CD4-positive, alpha-beta T cell (primary cell): Measurements from ENCODE around the gene ISG20. TPM values are rescaled to one million over a fixed set of nuclear protein-coding genes. Genes with fewer than 3 reads are reported as not detected.
A peak's percentile ranks its signal among the peaks of the same experiment; 100 is the strongest.

Source experiments
- ATAC-seq: fragments of 200-7000 bp; cut with Tn5 transposase; one replicate; pipeline ENCODE4 v1.10.0; 2022; ENCODE audit warnings: mild to moderate bottlenecking; ENCODE audit not compliant: poor library complexity
- CTCF ChIA-PET: fragments of 350-600 bp; sonication (Branson Sonifier 250); formaldehyde crosslinking; loops from one replicate; lab custom pipeline; 2021; ENCODE audit warnings: antibody characterized with exemption, inconsistent platforms; lab: Charles Lee
- POLR2A ChIA-PET: fragments of 350-600 bp; sonication (Branson Sonifier 250); formaldehyde crosslinking; loops from one replicate; lab custom pipeline; 2021; ENCODE audit warnings: antibody characterized with exemption, inconsistent platforms; lab: Charles Lee
- DNase-seq, 14 experiments: peaks; one replicate each; pipeline ENCODE4 v3.0.0-alpha.2; 2013 to 2020; ENCODE audit warnings: mixed read lengths in 2 of 14
- H3K27ac ChIP-seq, 2 donors: one replicate each; pipeline versions ENCODE4 v1.5.1 to v1.7.0; 2013; ENCODE audit warnings: low read length in 2 of 2, low read depth in 1 of 2, mild to moderate bottlenecking in 1 of 2
- H3K27me3 ChIP-seq, 2 experiments: 1 replicate in 1 of 2; 2 replicates in 1 of 2; pipeline versions ENCODE4 v1.6.1 to v1.7.0; 2013; ENCODE audit warnings: low read length in 2 of 2, control low read depth in 1 of 2, mild to moderate bottlenecking in 1 of 2, moderate library complexity in 1 of 2; ENCODE audit not compliant: insufficient read depth in 2 of 2, control insufficient read depth in 1 of 2
- H3K36me3 ChIP-seq: one replicate; pipeline ENCODE4 v1.6.1; 2013; ENCODE audit warnings: low read length, control low read depth; ENCODE audit not compliant: insufficient read depth
- H3K4me1 ChIP-seq: one replicate; pipeline ENCODE4 v1.6.1; 2013; ENCODE audit warnings: low read length, control low read depth; ENCODE audit not compliant: insufficient read depth
- H3K4me3 ChIP-seq: one replicate; pipeline ENCODE4 v1.5.1; 2013; ENCODE audit warnings: mild to moderate bottlenecking, low read length, moderate library complexity
- H3K9me3 ChIP-seq, 2 experiments: 1 replicate in 1 of 2; 2 replicates in 1 of 2; pipeline versions ENCODE4 v1.6.1 to v1.7.0; 2013; ENCODE audit warnings: low read length in 2 of 2, mild to moderate bottlenecking in 2 of 2, control low read depth in 1 of 2, moderate library complexity in 1 of 2; ENCODE audit not compliant: control insufficient read depth in 1 of 2, insufficient read depth in 1 of 2
- H3K27ac Mint-ChIP-seq: one replicate; pipeline ENCODE4 v1.8.0; 2020; ENCODE audit warnings: mixed read lengths
- H3K27me3 Mint-ChIP-seq: one replicate; pipeline ENCODE4 v1.8.0; 2021; ENCODE audit warnings: mixed read lengths
- H3K36me3 Mint-ChIP-seq: one replicate; pipeline ENCODE4 v1.8.0; 2021; ENCODE audit warnings: low read depth, mixed read lengths
- H3K4me1 Mint-ChIP-seq: one replicate; pipeline ENCODE4 v1.8.0; 2021; ENCODE audit warnings: low read depth, mixed read lengths
- H3K4me3 Mint-ChIP-seq: one replicate; pipeline ENCODE4 v1.8.0; 2020; ENCODE audit warnings: mild to moderate bottlenecking, mixed read lengths
- H3K9me3 Mint-ChIP-seq: one replicate; pipeline ENCODE4 v1.8.0; 2020; ENCODE audit warnings: mixed read lengths
- intact Hi-C, 2 experiments: fragments of 100-400 bp; cut with DNase I in 1 of 2; cut with micrococcal nuclease in 1 of 2; formaldehyde crosslinking; loops; one replicate each; pipeline versions ENCODE4 v1.15.1 to v1.9.0; 2023 to 2025; cut with DNase I, micrococcal nuclease
- total RNA-seq, 174 experiments: library from RNA in 2 of 174; stranded (reverse) in 2 of 174; gene quantifications; one replicate each; pipeline ENCODE4 v1.2.3 and lab custom pipeline; 2021 to 2026
- TF ChIP-seq, protein P1 (sequence below): fragments of 200-600 bp; IDR thresholded peaks from one replicate; pipeline ENCODE4 v1.8.0; 2022; ENCODE audit warnings: antibody characterized with exemption, mild to moderate bottlenecking

ISG20 gene
- total RNA-seq, 2 experiments from 2014 or later, result 152 to 157 TPM

GRCh38 chr15:88650556-88650955, 11.7 kb downstream of the ISG20 start:
- Histone ChIP-seq H3K4me3 (no peak overlapping the region), H3K4me1 (peaks cover 97% of the 10 kb centered on the region), H3K27ac (peak overlapping the region; percentile 67 to 70), H3K36me3 (peaks cover 73% of the 10 kb centered on the region), H3K9me3 (no peaks in the 10 kb centered on the region), H3K27me3 (no peaks in the 10 kb centered on the region)
- no peaks in the 10 kb centered on the region for H3K27me3 Mint-ChIP-seq
- no peaks in the 10 kb centered on the region for H3K9me3 Mint-ChIP-seq
- peaks cover 84% of the 10 kb centered on the region for H3K4me1 Mint-ChIP-seq
- H3K4me3 Mint-ChIP-seq, result peak overlapping the region; percentile 40
- TF ChIP-seq, protein P1, sequence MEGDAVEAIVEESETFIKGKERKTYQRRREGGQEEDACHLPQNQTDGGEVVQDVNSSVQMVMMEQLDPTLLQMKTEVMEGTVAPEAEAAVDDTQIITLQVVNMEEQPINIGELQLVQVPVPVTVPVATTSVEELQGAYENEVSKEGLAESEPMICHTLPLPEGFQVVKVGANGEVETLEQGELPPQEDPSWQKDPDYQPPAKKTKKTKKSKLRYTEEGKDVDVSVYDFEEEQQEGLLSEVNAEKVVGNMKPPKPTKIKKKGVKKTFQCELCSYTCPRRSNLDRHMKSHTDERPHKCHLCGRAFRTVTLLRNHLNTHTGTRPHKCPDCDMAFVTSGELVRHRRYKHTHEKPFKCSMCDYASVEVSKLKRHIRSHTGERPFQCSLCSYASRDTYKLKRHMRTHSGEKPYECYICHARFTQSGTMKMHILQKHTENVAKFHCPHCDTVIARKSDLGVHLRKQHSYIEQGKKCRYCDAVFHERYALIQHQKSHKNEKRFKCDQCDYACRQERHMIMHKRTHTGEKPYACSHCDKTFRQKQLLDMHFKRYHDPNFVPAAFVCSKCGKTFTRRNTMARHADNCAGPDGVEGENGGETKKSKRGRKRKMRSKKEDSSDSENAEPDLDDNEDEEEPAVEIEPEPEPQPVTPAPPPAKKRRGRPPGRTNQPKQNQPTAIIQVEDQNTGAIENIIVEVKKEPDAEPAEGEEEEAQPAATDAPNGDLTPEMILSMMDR, result no peak
- peaks cover 74% of the 10 kb centered on the region for H3K36me3 Mint-ChIP-seq
- ChIA-PET POLR2A (interaction anchor here (0.5 to 5.7 kb wide), 4 partner anchors 15 to 254 kb away, joined by 3 to 35 read pairs (median 4); no protein-coding TSS in a partner anchor), CTCF (no interaction called here)
- H3K27ac Mint-ChIP-seq, result peak overlapping the region; percentile 95
- no peak for ATAC-seq
- intact Hi-C loops, result no loop called here
- peak in 1 of 14 experiments; percentile 11 for DNase-seq

- Mint-ChIP-seq H3K36me3 (peaks cover 72% of the 10 kb centered on the region), H3K9me3 (no peaks in the 10 kb centered on the region)
Observed at GRCh38 chr15:88651136-88651732, 12.4 kb downstream of the ISG20 start.

DNA sequence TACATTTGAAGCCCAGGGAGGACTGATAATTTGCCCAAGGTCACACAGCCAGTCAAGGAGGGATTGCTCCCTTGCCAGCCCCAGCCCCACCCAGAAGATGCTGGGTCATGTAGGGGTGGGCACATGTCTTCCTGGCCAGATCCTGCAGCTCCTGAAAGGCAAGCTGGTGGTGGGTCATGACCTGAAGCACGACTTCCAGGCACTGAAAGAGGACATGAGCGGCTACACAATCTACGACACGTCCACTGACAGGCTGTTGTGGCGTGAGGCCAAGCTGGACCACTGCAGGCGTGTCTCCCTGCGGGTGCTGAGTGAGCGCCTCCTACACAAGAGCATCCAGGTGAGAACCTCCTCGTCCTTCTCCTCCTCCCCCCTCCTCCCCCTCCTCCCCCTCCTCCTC, 13.2 kb downstream of the ISG20 start:
- intact Hi-C loops, result no loop called here
- ChIA-PET CTCF (no interaction called here), POLR2A (interaction anchor here (6.4 kb wide), 1 partner anchor 26 kb away, joined by 83 read pairs; no protein-coding TSS in a partner anchor)
- Mint-ChIP-seq H3K27me3 (no peaks in the 10 kb centered on the region), H3K36me3 (peaks cover 64% of the 10 kb centered on the region), H3K9me3 (no peaks in the 10 kb centered on the region), H3K4me3 (peak overlapping the region; percentile 40), H3K4me1 (peaks cover 84% of the 10 kb centered on the region), H3K27ac (peak overlapping the region; percentile 95)
- H3K9me3 ChIP-seq, result no peaks in the 10 kb centered on the region
- DNase-seq (peak in 1 of 14 experiments; percentile 28), ATAC-seq (no peak)
- TF ChIP-seq, protein P1, result no peak
- H3K27ac ChIP-seq, result peak overlapping the region; percentile 18 to 48
- no peak overlapping the region for H3K4me3 ChIP-seq
- H3K36me3 ChIP-seq, result peaks cover 61% of the 10 kb centered on the region
- peaks cover 98% of the 10 kb centered on the region for H3K4me1 ChIP-seq
- H3K27me3 ChIP-seq, result no peaks in the 10 kb centered on the region

More at GRCh38 chr15:88651136-88651732, 12.4 kb downstream of the ISG20 start:
- Histone ChIP-seq H3K27me3 (no peaks in the 10 kb centered on the region), H3K36me3 (peaks cover 66% of the 10 kb centered on the region), H3K4me3 (no peak overlapping the region), H3K9me3 (no peaks in the 10 kb centered on the region), H3K4me1 (peaks cover 97% of the 10 kb centered on the region), H3K27ac (peak overlapping the region; percentile 18 to 48)
- Mint-ChIP-seq H3K27ac (peak overlapping the region; percentile 95), H3K27me3 (no peaks in the 10 kb centered on the region), H3K4me1 (peaks cover 84% of the 10 kb centered on the region), H3K4me3 (peak overlapping the region; percentile 40)
- CTCF ChIA-PET, result no interaction called here
- ATAC-seq, result no peak
- intact Hi-C loops, result no loop called here
- peak in 2 of 14 experiments; percentile 2 to 3 for DNase-seq
- POLR2A ChIA-PET, result interaction anchor here (0.5 to 6.4 kb wide), 2 partner anchors 24 to 25 kb away, joined by 3 to 83 read pairs; no protein-coding TSS in a partner anchor
- TF ChIP-seq, protein P1, result no peak
